SK-N-SH (cell line): Measurements from ENCODE around the gene SNRPD1.

Experiments used
- EP300 ChIP-seq, 2 experiments: IDR thresholded peaks; 2 replicates each; pipeline versions ENCODE4 v1.4.0 to v1.6.1; 2012; ENCODE audit warnings: borderline replicate concordance in 1 of 2, low read depth in 1 of 2, low read length in 1 of 2
- FOXJ3 ChIP-seq: sonication (generic); formaldehyde crosslinking; IDR thresholded peaks from 2 replicates; pipeline ENCODE4 v1.5.1; 2020; ENCODE audit warnings: mild to moderate bottlenecking, missing genetic modification reagents
- GABPA ChIP-seq: IDR thresholded peaks from 2 replicates; pipeline ENCODE4 v1.4.0; 2012; ENCODE audit warnings: low read depth, mild to moderate bottlenecking
- POLR2AphosphoS5 ChIP-seq: IDR thresholded peaks from 2 replicates; pipeline ENCODE4 v1.6.1; 2012; ENCODE audit warnings: low read depth, low read length
- RAD21 ChIP-seq: IDR thresholded peaks from 2 replicates; pipeline ENCODE4 v1.6.1; 2012; ENCODE audit warnings: mild to moderate bottlenecking, low read length
- RXRA ChIP-seq: IDR thresholded peaks from 2 replicates; pipeline ENCODE4 v1.4.0; 2012; ENCODE audit warnings: low read depth, mild to moderate bottlenecking, borderline replicate concordance
- SMC3 ChIP-seq: IDR thresholded peaks from 2 replicates; pipeline ENCODE4 v1.6.1; 2012; ENCODE audit warnings: low read depth, low read length, improper control_type of control experiment
- TAF1 ChIP-seq: IDR thresholded peaks from 2 replicates; pipeline ENCODE4 v1.6.1; 2012; ENCODE audit warnings: low read depth, mild to moderate bottlenecking, low read length, moderate library complexity, borderline replicate concordance
- YY1 ChIP-seq: IDR thresholded peaks from 2 replicates; pipeline ENCODE4 v1.4.0; 2012; ENCODE audit warnings: low read depth, mild to moderate bottlenecking
- ZBTB33 ChIP-seq: IDR thresholded peaks from 2 replicates; pipeline ENCODE4 v1.4.0; 2012; ENCODE audit warnings: low read depth, borderline replicate concordance
- TF ChIP-seq, protein P1 (sequence below): fragments of 200-600 bp; sonication (generic); IDR thresholded peaks from 2 replicates; pipeline ENCODE4 v1.6.1; 2017; ENCODE audit warnings: antibody characterized with exemption, mild to moderate bottlenecking, moderate library complexity
- TF ChIP-seq, protein P2 (sequence below): IDR thresholded peaks from 2 replicates; pipeline ENCODE4 v1.4.0; 2012; ENCODE audit warnings: low read depth, borderline replicate concordance

GRCh38 chr18:21629089-21629832 lies 17.1 kb downstream of the SNRPD1 start:
- TF ChIP-seq TAF1 (no peak), SMC3 (no peak), RXRA (no peak), GABPA (no peak), ZBTB33 (no peak), YY1 (no peak), EP300 (IDR thresholded peaks at IDR 0.05; ENCODE audit: borderline replicate concordance in 1 of 2, low read depth in 1 of 2, low read length in 1 of 2) (no peak), POLR2AphosphoS5 (no peak), FOXJ3 (CRISPR knock-in tag) (no peak), RAD21 (no peak)
- TF ChIP-seq, protein P1, sequence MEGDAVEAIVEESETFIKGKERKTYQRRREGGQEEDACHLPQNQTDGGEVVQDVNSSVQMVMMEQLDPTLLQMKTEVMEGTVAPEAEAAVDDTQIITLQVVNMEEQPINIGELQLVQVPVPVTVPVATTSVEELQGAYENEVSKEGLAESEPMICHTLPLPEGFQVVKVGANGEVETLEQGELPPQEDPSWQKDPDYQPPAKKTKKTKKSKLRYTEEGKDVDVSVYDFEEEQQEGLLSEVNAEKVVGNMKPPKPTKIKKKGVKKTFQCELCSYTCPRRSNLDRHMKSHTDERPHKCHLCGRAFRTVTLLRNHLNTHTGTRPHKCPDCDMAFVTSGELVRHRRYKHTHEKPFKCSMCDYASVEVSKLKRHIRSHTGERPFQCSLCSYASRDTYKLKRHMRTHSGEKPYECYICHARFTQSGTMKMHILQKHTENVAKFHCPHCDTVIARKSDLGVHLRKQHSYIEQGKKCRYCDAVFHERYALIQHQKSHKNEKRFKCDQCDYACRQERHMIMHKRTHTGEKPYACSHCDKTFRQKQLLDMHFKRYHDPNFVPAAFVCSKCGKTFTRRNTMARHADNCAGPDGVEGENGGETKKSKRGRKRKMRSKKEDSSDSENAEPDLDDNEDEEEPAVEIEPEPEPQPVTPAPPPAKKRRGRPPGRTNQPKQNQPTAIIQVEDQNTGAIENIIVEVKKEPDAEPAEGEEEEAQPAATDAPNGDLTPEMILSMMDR: no peak
- TF ChIP-seq, protein P2, sequence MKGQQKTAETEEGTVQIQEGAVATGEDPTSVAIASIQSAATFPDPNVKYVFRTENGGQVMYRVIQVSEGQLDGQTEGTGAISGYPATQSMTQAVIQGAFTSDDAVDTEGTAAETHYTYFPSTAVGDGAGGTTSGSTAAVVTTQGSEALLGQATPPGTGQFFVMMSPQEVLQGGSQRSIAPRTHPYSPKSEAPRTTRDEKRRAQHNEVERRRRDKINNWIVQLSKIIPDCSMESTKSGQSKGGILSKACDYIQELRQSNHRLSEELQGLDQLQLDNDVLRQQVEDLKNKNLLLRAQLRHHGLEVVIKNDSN: no peak
